GM06990 (cell line): ENCODE measurements around the gene CYB5B.
A peak's percentile ranks its signal among the peaks of the same experiment; 100 is the strongest.
"Not testable (repeated sequence)": the region's sequence is repeated elsewhere in the genome, so short reads cannot be mapped to it uniquely, and the experiment has no call there.

ENCODE experiments used
- DNase-seq: peaks from one replicate; pipeline ENCODE4 v3.0.0-alpha.2; 2011; ENCODE audit not compliant: insufficient read length; ENCODE audit errors: extremely low read depth
- H3K27me3 ChIP-seq: replicated peaks from 2 replicates; pipeline ENCODE4 v1.6.0; 2011; ENCODE audit warnings: low read length; ENCODE audit not compliant: control insufficient read depth, insufficient read depth
- H3K36me3 ChIP-seq: 2 replicates; pipeline ENCODE4 v1.5.1; 2011; ENCODE audit warnings: low read length; ENCODE audit not compliant: control insufficient read depth, insufficient read depth
- H3K4me3 ChIP-seq: replicated peaks from 2 replicates; pipeline ENCODE4 v1.5.1; 2011; ENCODE audit warnings: low read depth, mild to moderate bottlenecking, control low read depth, low read length
- CTCF ChIP-seq: IDR thresholded peaks from 2 replicates; pipeline ENCODE4 v1.5.1; 2011; ENCODE audit warnings: low read length, control low read depth, mild to moderate bottlenecking, inconsistent platforms; ENCODE audit not compliant: insufficient read depth, poor library complexity, severe bottlenecking

CYB5B gene

DNA sequence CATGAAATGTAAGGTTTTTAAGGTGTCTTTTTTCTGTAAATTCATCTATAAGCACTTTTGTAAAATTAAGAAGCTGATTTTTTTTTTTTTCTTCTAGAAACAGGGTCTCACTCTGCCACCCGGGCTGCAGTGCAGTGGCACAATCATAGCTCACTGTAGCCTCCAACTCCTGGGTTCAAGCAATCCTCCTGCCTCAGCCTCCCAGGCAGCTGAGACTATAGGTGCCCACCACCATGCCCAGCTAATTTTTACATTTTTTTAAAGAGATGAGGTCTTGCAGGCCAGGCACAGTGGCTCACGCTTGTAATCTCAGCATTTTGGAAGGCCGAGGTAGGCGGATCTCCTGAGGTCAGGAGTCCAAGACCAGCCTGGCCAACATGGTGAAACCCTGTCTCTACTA, 4.5 kb upstream of the CYB5B start:
- H3K27me3 ChIP-seq, result no peaks in the 10 kb centered on the region
- no peak overlapping the region for H3K4me3 ChIP-seq
- no peak for DNase-seq
- no peaks in the 10 kb centered on the region for H3K36me3 ChIP-seq
- TF ChIP-seq CTCF, result no peak

- Histone ChIP-seq H3K4me3 (no peak overlapping the region), H3K36me3 (peaks cover 5% of the 10 kb centered on the region), H3K27me3 (no peaks in the 10 kb centered on the region)
- DNase-seq, result no peak
- no peak for TF ChIP-seq CTCF
Observed at GRCh38 chr16:69423189-69423588, 1.2 kb upstream of the CYB5B start.

GRCh38 chr16:69424935-69425784, 741 bp downstream of the CYB5B start:
- Histone ChIP-seq H3K36me3 (peaks cover 12% of the 10 kb centered on the region), H3K4me3 (peak overlapping the region; percentile 99), H3K27me3 (no peaks in the 10 kb centered on the region)
- DNase-seq, result no peak
- no peak for TF ChIP-seq CTCF

GRCh38 chr16:69428652-69429051, 4.2 kb downstream of the CYB5B start:
- no peak for DNase-seq
- Histone ChIP-seq H3K4me3 (no peak overlapping the region), H3K27me3 (no peaks in the 10 kb centered on the region), H3K36me3 (peaks cover 14% of the 10 kb centered on the region)
- no peak for TF ChIP-seq CTCF

DNA sequence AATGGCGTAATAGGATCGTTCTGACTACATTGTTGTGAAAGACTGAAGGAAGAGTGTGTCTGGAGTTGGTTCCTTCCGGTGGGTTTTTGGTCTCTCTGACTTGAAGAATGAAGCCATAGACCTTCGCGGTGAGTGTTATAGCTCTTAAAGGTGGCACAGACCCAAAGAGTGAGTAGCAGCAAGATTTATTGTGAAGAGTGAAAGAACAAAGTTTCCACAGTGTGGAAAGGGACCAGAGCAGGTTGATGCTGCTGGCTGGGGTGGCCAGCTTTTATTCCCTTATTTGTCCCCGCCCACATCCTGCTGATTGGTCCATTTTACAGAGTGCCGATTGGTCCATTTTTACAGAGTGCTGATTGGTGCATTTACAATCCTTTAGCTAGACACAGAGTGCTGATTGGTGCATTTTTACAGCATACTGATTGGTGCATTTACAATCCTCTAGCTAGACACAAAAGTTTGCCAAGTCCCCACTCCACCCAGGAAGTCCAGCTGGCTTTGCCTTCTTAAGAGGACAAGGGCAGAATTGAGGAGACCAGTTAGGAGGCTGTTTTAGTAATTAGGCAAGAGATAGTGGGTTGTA, 4.7 kb downstream of the CYB5B start:
- peaks cover 14% of the 10 kb centered on the region for H3K36me3 ChIP-seq
- not testable (repeated sequence) for H3K4me3 ChIP-seq, H3K27me3 ChIP-seq, DNase-seq

GRCh38 chr16:69431948-69432468, 7.6 kb downstream of the CYB5B start:
- DNase-seq, result no peak
- Histone ChIP-seq H3K36me3 (peaks cover 14% of the 10 kb centered on the region), H3K27me3 (no peaks in the 10 kb centered on the region), H3K4me3 (no peak overlapping the region)
- no peak for TF ChIP-seq CTCF
